Stomach (tissue), 4 donors: Measurements from ENCODE around the gene PICK1.

Experiments used
- CTCF ChIP-seq, 7 experiments: fragments of 450-650 bp in 4 of 7; fragments of 200-600 bp in 3 of 7; sonication (generic) in 3 of 7; IDR thresholded peaks; one replicate each; pipeline ENCODE4 v1.5.1; 2016 to 2019; ENCODE audit warnings: antibody characterized with exemption in 7 of 7, control low read depth in 2 of 7, mild to moderate bottlenecking in 1 of 7
- POLR2A ChIP-seq, 4 donors: fragments of 450-650 bp; IDR thresholded peaks; one replicate each; pipeline ENCODE4 v1.6.1; 2016; ENCODE audit warnings: antibody characterized with exemption in 4 of 4, control low read depth in 2 of 4, mild to moderate bottlenecking in 1 of 4, moderate library complexity in 1 of 4
- POLR2AphosphoS5 ChIP-seq, 3 donors: sonication (generic); formaldehyde crosslinking; IDR thresholded peaks; one replicate each; pipeline ENCODE4 v1.6.1; 2016; ENCODE audit warnings: antibody characterized with exemption in 3 of 3

GRCh38 chr22:38067761-38068360, 10.7 kb downstream of the PICK1 start:
- TF ChIP-seq POLR2A (IDR thresholded peaks at IDR 0.05), result no peak
- TF ChIP-seq CTCF (IDR thresholded peaks at IDR 0.05), result no peak
- TF ChIP-seq POLR2AphosphoS5 (IDR thresholded peaks at IDR 0.05), result no peak
